GM21381 (cell line): ENCODE results near the gene COL23A1.

ENCODE experiments used
- ATAC-seq: cut with Tn5 transposase; IDR thresholded peaks from one replicate; pipeline ENCODE4 v1.9.1; 2021; ENCODE audit warnings: mild to moderate bottlenecking, moderate library complexity; ENCODE audit not compliant: unreplicated experiment

COL23A1 gene

DNA sequence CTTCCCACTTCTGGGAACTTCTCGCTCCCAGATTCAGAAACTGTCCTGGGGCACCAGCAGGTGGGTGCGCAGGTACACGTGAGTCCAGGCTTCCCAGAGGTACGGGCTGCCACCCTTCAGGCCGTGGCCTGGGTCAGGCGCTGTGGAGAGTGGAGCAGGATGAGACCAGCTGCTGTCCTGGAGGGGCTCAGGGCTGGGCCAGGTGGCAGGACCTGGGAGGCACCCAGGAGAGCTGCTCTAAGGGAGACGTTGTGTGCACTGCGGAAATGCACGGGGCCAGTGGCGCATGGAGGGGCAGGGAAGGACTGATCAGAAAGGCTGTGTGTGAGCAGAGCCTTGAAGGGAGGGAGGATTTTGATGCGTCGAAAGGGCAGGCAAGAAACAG lies 222.5 kb downstream of the COL23A1 start:
- ATAC-seq, result no peak

DNA sequence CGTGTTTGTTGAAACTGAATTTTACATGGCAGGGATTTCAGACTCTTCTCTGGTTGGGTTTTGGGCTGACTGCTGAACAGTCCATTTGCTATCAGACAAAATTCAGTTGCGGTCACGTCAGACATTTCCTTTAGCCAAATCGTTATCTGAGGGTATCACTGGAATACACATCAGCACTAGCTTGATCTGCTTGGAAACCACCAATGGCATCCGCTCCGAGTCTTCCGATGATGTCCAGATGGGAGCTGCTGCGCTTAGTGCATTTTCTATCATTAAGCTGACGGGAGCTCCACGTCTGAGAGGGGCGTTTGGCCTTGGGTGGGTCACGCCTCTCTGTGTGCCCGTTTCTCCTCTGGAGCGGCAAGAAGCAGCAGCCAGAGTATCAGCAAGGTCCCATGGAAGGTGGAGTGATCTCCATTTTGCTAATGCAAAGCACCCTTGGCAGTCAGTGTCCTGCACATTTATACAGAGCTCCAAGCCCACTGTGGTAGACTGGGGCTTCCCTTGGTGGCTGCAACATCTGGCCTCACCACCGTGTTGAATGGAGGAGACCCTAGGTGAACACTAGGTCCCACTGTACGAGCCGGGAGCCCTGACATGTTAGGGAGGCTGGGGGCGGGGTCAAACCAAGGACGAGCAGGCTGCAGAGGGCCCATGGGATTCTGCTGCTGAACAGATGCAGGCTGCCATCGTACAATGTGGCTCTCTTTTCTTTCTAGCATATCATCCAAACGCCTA lies 223.0 kb downstream of the COL23A1 start:
- no peak for ATAC-seq

DNA sequence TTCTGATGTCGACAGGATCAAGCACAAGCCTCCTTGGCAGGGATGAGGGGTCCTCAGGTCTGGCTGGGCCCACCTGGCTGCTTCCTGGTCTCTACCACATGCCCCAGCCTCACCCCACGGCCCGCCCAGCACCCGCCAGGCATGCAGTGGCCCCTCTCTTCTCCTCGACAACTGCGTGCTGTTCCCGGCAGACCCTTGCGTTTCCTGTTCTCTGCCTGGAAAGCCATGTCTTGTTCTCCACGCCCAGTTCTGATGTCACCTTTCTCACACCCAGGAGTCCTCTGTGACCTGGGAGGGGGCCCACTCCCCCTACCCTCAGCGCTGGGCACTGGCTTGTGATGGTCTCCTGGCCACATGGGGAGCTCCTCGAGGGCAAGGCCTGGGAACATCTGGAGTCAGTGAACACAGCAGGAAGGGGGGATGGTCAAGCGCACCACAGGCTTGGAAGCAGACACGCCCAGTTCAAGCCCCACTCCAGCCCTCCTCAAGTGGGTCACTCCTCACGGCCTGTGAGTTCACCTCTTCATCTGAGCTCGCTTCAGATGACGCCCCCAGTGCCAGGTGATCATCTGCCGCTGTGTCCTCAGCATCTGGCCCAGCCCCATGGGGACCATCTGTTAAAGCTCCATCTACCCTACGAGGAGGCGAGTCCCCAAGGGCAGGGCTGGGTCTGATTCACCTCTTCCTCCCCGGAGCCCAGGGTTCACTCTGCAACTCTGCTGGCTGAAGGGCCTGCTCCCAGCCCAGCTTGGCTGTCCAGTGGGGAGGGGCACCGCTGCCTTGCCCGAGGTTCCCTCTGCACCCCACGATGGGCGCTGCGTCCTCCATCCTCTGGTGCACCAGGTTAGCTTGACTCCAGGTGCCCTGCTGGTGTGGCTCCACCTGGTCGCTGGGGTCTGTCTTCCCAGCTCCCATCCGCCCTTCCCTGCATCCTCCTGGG lies 224.4 kb downstream of the COL23A1 start:
- ATAC-seq, result no peak

DNA sequence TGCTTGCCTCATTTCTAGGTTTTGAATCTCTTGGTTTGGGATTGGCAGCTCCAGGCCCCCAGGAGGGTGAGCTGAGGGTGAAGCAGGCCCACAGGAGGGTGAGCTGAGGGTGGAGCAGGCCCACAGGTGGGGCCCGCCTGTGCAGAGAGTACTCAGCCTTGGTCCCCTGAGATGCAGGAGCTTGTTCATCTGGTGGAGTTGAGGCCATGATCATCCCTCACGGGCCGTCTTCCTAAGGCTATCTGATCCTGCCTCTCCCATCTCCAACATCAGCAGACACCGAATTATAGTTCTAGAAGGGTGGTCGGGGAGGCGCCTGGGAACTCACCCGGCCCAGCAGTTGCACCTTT lies 225.9 kb downstream of the COL23A1 start:
- ATAC-seq, result no peak

DNA sequence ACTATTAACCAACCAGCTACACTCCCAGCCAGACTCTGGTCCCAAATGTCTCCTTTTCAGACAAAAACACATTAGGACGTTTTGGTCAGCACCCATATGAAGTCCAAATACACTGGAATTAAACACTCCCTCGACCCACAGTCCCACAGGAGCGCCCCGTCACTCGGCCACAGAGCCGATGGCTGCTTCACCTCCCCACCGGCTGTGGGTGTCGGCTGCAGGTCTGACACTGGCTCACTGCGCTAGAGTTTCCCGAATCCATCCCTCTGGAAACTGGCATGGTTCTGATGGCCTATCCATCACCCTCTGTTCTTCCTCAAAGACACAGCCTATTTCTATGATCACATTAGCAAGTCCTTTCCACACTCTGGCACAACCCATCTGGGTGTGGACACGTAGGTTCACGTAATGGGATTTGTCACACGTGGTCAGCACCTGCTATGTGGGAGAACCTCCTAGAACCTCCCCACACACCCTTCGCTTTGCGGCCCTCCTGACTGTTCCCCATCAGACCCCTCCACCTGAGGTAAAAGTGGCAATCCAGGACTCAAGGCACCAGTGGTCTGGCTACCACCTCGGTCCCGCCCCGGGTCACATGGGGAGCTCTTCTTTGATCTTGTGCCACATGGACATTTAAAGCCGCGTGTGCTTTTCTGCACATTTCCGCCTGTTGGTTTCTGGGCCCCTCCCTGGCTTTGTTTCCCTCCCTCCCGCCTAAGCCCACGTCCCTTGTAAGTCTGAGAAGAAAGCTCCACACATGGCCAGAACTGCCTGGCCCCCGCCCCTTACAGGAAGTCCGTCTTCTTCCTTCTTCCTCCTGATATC lies 226.5 kb downstream of the COL23A1 start:
- no peak for ATAC-seq

DNA sequence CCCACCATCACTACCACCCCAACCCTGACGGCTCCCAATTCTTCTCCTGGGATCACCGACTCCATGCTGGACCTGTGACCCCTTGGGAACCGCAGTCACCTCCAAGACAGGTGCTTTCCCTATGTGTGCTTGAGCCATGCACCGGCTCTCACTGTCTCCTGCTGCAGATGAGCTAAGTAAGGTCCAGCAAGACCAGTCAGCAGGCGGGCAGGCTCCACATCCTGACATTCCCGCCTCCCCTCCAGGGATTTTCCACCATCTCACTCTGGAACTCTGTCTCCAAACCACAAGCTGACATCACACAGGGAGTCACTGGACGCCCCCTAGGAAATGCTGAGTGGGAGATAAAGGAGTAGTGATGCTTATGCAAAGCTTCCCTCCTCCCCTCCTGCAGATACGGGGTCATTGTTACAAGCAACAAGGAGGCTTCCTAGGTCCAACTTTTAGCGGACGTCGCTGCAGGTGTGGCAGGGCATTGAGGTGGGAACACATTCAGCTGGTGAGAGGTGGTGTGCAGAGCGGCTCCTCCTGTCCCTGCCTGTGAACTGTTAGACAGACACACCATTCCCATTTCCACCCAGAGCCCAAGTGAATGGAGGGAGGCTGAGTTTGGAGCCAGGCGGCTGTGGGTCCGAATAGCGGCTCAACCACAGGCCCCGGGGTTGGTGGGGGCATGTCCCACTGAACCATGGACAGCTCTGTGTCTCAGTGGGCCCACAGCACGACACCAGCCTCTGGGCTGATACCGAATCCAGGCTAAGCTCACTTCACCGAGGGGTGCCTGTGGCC lies 228.3 kb downstream of the COL23A1 start:
- no peak for ATAC-seq

DNA sequence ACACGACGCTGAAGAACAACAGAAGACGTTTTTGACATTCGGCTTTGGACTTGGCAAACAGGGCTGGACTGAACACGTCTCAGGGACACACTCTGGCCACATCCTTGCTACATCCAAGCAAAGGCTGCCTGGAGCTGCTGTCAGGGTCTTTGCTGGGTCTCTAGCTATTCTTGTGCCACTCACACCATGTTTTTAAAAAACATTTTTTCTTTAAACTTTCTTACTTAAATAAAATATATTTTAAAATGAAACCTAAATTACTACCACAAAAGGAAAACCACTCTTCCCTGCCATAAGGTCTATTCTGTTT lies 229.3 kb downstream of the COL23A1 start:
- no peak for ATAC-seq

DNA sequence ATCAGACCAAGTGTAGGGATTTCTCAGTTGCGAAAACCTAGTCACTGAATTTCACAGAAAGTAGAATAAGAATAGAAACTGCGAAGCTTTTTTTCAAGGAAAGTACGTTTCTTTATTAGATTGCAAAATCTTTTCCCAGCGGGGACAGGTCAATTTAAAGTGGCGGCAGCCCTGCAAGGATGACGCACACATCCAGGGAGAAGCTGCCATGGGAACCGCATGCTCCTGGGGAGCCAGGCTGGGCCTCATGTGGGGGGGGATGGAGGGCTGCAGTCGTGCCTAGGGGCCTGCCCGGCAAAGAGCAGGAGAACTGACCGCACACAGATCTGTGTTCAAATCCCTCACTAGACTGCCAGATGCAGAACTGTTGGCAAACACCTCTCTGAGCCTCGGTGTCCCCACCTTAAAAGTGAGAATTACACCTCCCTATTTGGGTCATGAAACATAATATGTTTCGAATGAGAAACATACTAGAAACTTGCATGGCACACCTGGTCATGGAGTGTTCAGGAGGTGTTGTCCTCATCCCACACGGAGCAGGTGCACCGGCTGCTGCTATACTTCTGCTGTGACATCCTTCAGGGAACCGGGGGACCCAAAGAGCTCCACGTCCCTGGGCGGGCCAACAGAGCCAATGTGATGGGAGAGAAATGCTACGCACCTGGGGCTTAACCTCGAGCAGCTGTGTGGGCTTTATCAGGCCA lies 229.8 kb downstream of the COL23A1 start:
- no peak for ATAC-seq

DNA sequence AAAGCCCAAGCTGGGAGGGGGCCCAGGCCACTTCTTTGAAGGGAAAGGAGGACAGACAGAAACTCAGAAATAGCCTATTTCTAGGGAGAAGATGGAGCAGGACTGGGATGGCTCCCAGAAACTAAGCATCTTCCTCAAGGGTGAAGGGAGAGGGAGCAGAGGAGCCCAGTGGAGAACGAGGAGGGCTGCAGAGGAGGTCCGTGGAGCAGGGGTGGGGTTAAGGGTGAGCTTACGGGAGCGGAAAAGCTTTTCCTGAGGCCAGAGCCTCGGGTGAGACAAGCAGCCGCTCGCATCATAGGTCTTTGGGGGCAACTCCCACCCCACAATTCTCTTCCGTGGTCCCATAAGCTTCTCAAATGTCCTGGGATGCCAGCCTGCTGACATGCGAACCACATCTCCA lies 230.5 kb downstream of the COL23A1 start:
- no peak for ATAC-seq

DNA sequence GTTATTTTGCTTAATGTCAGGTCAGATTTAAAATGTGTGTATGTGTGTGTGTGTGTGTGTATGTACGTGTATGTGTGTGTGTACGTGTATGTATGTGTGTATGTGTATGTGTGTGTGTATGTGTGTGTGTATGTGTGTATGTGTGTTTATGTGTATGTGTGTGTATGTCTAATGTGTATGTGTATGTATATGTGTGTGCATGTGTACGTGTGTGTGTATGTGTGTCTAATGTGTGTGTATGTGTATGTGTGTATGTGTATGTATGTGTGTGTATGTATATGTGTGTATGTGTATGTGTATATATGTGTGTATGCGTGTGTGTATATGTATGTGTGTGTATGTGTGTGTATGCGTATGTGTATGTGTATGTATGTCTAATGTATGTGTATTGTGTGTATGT lies 232.5 kb downstream of the COL23A1 start:
- ATAC-seq, result no peak

DNA sequence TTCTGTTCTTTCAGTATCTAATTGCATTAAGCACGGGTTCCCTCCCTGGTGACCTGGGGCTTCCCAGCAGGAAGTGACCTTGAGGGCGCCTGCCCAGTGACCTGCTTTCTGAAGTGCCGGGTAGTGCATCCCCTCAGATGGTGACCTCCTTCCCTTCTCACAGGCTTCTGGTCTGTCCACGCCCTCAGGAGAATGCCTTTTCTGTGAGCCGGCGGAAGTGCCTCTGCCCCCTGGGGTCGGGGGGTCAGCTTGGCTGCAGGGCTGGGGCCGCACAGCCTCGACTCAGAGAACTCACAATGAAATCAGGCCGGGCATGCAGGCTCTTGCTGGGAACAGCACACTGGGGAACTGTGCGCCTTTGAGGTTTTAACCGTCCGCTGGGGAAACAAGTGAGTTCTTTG lies 233.1 kb downstream of the COL23A1 start:
- no peak for ATAC-seq

DNA sequence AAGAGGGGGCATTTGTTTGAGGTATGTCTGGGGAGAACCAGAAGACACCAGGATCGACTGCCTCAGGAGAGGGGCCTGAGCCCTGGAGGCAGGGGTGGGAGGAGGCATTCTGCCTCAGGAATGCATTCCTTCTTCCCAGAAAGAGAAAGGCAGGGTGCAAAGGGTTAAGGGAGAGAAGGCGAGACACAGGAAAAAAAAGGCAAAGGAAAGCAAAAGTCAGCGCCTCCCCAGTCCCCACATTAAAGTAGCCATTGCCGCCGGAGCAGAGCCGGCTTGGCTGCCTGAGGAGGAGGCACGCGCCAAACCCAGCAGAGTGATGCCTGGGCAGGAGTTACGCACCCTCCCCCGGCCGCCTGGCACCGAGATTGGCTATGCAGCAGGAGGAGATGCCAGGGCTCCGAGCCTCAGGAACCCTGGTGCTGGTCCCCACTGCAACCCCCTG lies 233.7 kb downstream of the COL23A1 start:
- no peak for ATAC-seq

DNA sequence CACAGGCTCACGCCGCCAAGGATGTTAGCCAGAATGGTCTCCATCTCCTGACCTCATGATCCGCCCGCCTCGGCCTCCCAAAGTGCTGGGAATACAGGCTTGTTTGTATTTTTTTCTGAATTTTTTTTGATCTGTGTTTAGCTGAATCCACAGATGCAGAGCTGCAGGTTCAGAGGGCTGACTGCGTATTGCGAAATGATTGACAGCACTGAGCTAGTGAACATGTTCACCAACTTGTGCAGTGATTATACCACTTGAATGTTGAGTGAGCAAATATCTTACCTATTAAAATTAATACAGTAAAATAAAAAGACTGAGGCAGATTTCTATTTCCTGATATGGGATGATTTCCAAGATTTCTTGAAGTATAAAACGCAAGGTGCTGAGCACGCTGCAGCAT lies 234.5 kb downstream of the COL23A1 start:
- no peak for ATAC-seq

DNA sequence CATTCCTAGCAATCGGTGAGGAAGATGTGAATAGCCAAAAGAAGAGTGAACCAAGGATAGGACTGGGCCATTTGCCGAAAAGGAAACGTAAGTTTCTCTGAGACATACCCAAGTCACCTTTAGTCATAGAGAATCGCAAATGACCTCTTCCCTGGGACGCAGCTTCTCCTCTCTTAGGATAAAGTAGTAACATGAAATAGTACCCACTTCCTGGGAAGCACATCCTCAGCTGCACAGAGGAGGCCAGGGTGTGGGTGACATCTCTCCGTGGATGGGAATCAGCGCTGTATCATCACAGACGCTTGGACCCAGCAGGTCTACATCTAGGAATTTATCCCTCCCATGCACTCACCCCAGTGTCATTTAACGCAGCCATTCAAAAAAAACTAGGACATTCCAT lies 236.7 kb downstream of the COL23A1 start:
- ATAC-seq, result no peak

DNA sequence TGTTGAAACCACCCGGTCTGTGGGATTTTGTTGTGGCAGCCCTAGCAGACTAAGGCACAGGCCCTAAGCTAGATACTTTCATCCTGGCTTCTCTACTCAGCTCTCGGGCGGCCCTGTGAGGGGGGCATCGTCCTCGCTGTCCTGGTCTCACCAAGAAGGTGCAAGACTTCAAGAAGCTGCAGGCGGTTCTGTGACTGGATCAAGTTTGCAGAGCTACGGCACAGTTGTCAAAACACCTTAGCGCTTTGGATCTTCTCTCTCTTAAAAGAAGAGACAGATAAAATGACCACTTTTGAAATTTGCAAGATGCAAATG lies 238.2 kb downstream of the COL23A1 start:
- ATAC-seq, result no peak

DNA sequence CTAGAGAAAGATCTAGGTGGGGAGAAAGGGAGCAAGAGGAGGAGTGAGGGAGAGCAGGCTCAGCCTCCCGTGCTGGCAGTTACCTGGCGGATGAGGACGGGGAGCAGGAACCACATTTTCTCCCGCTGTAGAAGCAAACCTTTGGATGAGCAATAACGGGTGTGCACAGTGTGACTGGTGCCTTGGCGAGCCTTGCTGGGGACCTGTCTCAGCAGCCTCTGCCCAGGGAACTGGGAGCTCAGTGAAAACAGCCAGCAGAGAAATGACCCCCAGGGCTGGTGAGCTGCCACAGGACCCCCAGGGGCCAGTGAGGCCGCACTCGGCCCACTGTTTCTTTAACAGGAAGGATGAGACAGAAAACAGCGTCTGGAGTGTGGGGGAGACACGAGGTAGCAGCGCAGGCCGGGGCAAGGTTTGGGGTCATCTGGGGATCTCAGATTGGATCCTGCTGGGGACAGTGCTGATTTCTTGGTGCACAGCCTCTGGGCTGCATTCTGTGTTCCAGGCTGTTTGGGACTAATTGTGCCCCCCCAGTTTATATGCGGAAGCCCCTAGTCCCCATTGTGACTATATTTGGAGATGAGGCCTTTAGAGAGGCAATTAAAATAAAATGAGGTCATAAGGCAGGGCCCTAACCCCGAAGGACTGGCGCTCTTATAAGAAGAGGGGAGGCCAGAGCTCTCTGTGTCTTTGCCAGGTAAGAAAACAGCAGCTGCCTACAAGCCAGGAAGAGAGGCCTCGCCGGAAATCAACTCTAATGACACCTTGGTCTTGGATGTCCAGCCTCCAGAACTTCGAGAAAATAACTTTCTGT lies 238.8 kb downstream of the COL23A1 start:
- no peak for ATAC-seq

DNA sequence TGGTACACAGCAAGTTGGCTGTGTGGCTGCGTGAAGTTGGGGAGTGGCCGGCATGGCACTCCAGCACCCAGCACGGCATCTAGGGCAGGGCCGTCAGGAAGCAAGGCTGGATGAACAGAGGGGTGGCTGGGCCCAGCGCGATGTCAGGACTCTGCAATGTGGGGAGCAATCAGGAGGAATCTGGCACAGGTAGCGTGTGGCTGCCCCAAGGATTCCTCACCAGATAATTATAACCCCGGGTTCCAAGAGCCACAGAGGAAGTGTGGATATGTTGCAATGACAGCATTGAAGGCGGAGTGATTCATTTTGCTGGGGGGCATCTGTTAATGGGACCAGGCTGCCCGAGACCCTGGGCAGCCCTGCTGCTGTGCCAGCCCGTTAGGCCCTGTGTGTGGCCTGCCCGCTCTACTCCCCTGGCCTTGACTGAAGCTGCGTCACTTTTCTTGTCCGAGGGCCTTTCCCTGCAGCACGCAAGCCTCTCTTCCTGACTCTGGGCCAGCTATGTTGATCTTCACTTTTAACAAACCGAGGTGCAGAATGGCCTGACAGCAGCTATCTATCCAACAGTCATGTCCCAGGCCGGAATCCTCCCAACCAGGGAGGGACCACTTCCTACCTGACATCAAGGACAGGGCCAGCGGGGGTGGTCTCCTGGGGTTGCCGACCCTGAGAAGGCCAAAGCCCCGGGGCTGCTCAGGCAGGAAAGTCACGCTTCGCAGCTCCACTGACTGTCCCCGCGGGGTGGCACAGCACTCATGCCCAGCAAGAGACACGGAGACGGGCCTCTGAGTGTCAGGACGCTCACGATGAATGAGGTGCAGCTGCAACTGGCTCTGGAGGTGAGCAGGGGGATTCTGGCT lies 239.6 kb downstream of the COL23A1 start:
- ATAC-seq, result no peak

DNA sequence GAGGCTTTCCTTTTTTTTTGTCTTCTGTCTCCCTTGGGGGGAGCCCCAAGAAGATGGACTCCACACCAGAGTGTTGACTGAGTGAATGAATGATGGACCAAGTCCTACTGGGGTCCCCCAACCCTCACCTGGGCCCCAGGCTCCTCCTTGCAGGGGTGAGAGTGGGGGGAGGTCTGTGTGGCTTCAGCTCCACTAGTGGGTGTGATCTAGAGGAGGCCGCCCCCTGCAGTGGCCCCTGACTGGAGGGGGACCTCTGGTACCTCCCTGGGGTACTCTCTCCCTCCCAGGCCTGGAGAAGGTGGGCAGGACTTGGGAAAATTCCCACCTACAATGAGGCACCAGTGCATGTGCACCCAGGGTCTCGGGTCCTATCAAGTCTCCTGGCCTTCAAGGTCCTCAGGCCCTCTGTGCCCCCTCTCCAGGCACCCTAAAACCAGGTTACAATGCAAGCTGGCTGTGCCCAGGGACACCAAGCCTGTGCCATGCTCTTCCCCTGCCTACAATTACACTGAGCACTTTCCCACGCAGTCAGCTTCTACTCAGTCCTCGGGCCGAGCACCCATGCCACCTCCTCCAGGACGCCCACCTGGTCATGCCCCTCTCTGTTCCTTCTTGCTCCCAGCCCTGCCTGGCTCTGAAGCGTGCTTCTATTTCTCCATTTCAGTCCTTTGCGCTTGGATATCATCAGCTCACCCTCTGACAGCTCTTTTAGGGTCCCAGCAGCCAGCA lies 240.4 kb downstream of the COL23A1 start:
- no peak for ATAC-seq
